ENCODE measurements around the gene CIBAR2.

The CIBAR2 gene

DNA sequence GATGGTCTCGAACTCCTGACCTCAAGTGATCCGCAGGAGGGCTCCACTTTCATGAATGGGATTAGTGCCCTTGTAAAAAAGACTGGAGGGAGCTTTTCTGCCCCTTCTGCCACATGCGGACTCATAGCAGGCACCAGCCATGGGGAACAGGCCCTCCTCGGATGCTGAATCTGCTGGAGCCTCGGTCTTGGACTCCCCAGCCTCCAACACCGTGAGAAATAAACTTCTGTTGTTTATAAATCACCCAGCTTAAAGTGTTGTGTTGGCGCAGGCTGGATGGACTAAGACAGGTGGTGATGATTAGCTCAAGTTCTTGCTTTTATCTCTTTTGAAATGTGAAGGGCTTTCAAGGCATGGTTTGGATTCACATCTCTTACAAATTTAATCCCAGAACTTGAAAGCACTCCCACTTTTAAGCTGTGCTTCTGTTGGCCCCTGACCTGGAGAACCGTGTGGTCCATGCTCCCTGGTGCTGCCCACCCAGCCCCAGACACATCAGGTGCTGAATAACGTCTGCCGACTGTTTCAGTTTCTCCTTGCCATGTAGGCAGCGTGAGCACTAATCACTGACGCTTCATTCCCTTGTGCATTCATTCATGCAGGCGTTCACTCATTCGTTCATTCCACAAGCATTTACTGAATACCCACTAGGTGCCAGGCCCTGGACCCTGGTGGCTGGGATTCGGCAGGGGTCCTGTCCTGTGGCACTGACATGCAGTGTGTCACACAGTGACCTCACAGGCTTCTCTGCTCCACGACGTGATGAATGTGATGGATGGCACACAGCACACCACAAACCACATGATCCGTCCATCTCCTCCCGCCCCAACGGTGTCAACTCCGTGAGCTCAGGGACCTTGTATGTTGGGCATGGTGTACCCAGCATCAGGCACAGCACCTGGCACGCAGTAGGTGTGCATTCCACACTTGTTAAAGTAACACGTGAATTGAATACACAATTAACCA is 8.9 kb downstream of the CIBAR2 start:
- no peak for DNase-seq (ENCODE audit: extremely low read depth in 1 of 2, low read depth in 1 of 2)

DNA sequence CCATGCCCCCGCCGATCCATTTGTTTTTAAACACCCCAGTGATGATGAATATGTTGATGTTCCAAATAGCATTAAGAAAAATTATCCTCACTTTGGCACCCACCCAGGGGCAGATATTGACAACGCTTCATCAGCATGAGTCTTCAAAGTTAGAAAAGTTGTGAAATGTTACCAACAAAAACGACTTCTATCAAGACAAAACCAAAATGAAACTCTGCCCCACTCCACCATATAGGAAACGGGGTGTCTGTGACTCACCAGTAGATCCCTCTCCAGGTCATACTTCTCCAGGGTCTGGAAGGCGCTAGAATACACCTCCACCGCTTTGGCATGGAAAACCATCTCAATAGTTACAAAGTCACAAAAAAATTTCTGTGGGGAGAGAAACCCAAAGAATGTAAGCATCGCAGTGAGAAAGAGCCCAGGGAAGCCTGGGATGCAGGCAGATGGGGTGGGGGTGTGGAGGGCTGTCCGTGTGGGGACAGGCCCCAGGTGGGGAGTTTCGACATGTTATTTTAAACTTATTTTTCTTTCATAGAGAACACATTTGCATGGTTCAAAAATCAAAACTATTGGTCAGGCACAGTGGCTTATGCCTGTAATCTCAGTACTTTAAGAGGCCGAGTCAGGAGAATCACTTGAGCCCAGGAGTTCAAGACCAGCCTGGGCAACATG is 10.2 kb downstream of the CIBAR2 start:
- no peak for DNase-seq (ENCODE audit: extremely low read depth in 1 of 2, low read depth in 1 of 2)

DNA sequence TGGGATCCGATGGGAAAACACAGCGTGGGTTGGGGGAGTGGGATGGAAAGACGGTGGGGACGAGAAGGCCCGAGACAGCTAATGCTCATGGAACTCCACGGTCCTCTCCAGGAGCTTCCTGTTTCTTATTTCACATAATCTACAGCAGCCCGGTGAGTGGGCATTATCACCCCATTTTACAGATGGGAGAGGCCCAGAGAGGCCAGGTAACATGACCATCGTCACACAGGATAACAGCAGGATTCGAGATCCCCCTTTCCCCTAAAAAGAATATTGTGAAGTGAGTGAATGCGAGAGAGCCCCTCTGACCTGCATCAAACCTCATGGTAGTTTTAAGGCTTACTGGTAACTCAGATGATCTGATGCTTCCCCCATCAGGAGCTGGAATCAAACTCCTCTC is 12.0 kb downstream of the CIBAR2 start:
- DNase-seq (ENCODE audit: extremely low read depth in 1 of 2, low read depth in 1 of 2): no peak

DNA sequence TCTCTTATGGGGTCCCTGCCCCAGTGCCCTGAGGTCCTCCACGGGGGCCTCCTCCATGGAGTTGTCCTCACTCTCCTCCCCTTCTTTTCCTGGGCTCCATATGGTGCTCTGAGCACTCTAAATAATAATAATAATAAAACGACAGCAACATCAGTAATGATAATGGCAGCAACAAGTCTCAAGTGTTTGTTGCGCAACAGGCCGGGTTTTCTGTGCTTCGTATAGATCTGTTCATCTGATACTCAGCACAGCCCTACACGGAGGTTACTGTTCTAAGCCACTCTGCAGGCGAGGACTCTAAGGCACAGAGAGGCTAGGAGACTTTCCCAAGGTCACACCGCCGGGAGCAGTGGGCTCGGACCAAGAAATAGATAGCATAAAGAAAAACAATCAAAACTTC is 13.7 kb downstream of the CIBAR2 start:
- no peak for DNase-seq (ENCODE audit: extremely low read depth in 1 of 2, low read depth in 1 of 2)

GRCh38 chr16:85096921-85097320 is 15.4 kb downstream of the CIBAR2 start:
- no peak for DNase-seq (ENCODE audit: extremely low read depth in 1 of 2, low read depth in 1 of 2)

- DNase-seq (ENCODE audit: extremely low read depth in 1 of 2, low read depth in 1 of 2): no peak
Measured at GRCh38 chr16:85094812-85095211, 17.5 kb downstream of the CIBAR2 start.

- no peak for DNase-seq (ENCODE audit: extremely low read depth in 1 of 2, low read depth in 1 of 2)
Measured at GRCh38 chr16:85094176-85094805, 18.0 kb downstream of the CIBAR2 start.

GRCh38 chr16:85093705-85094104 is 18.6 kb downstream of the CIBAR2 start:
- DNase-seq (ENCODE audit: extremely low read depth in 1 of 2, low read depth in 1 of 2): no peak

- DNase-seq (ENCODE audit: extremely low read depth in 1 of 2, low read depth in 1 of 2): no peak
Measured at GRCh38 chr16:85092851-85093250, 19.4 kb downstream of the CIBAR2 start.

DNA sequence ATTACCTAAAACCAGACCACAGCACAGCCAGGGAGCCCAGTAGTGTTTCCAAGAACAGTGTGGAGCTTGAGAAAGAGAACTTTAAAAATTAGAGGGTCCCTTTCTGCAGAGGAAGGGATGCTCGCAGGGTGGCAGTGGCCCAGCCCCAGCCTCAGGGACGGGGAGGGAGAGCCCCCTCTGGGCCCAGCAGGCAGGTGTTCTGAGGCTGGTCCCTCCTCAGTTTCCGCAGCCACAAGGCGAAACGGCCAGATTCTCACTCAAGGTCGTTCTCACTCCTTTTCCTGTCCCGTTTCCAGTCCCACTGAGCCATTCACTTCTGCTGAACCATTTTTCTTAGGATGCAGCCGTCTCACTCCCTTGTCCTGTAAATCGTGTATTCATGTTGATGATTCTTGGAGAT is 20.0 kb downstream of the CIBAR2 start:
- DNase-seq (ENCODE audit: extremely low read depth in 1 of 2, low read depth in 1 of 2): no peak

GRCh38 chr16:85091522-85091910 is 20.8 kb downstream of the CIBAR2 start:
- no peak for DNase-seq (ENCODE audit: extremely low read depth in 1 of 2, low read depth in 1 of 2)

DNA sequence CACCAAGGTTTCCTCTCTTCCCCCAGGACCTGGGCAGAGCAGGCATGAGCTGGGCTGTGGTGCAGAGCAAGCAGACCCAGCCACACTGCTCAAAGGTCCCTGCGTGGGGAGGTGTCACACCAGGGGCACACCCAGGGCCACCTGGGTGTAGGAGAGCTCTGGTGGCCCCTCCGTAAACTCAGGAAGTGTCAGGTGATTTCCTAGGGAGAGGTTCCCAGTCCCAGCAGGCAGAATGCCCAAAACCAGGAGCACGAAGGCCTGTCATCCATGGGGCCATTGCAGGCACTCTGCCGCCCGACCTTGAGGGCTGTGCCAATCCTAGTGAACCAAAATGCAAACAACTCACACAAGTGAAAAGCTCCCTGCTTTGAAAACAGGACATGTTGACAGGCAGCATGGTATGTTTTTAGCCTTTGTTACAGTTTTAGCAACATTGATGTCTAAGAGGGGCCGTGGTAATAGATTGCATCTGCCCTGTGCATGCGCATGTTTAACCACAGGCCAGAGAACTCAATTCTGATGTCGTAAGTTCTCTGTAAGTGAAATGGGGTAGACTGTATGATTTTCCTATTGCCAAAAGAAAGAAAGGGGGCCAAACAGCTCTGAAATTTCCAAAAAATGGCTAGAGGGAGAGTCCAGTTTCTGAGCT is 21.3 kb downstream of the CIBAR2 start:
- DNase-seq (ENCODE audit: extremely low read depth in 1 of 2, low read depth in 1 of 2): no peak

- no peak for DNase-seq (ENCODE audit: extremely low read depth in 1 of 2, low read depth in 1 of 2)
Measured at GRCh38 chr16:85090181-85090580, 22.1 kb downstream of the CIBAR2 start.

GRCh38 chr16:85089525-85089924 is 22.7 kb downstream of the CIBAR2 start:
- DNase-seq (ENCODE audit: extremely low read depth in 1 of 2, low read depth in 1 of 2): no peak

- DNase-seq (ENCODE audit: extremely low read depth in 1 of 2, low read depth in 1 of 2): no peak
Measured at GRCh38 chr16:85088570-85089199, 23.6 kb downstream of the CIBAR2 start.

- no peak for DNase-seq (ENCODE audit: extremely low read depth in 1 of 2, low read depth in 1 of 2)
Measured at GRCh38 chr16:85087899-85088569, 24.2 kb downstream of the CIBAR2 start.

GRCh38 chr16:85086347-85087291 is 25.7 kb downstream of the CIBAR2 start:
- peak; percentile 38 to 59 for DNase-seq (ENCODE audit: extremely low read depth in 1 of 2, low read depth in 1 of 2)

DNA sequence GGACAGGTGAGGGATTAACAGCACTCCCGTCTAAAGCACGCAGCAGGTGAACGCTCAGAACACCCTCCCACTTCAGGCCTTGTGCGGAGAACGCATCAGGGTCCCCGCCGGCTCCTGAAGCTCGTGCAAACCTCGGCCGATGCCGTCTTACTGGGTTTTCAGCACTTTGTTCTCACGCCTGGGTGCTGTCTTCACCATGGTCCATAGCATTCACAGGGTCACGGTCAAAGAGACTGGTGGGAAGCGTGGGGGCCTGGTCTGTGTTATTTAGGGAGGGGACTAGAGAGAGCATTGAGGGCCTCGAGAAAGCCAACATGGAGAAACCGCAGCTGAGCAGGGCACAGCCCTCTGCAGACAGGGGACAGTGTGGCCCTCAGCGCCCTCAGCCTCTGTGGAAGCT is 26.6 kb downstream of the CIBAR2 start:
- no peak for DNase-seq (ENCODE audit: extremely low read depth in 1 of 2, low read depth in 1 of 2)
